Skin of body (tissue), 2 donors: Measurements from ENCODE around the gene ULK3. TPM values are rescaled to one million over a fixed set of nuclear protein-coding genes. Genes with fewer than 3 reads are reported as not detected.
"Not testable (repeated sequence)": the region's sequence is repeated elsewhere in the genome, so short reads cannot be mapped to it uniquely, and the experiment has no call there.

Experiments used
- DNase-seq: peaks from one replicate; lab custom pipeline; 2025; lab: John Stamatoyannopoulos, UW
- total RNA-seq: library from RNA; depleted of rRNA; stranded (reverse); fragments of >200 nt; gene quantifications from one replicate; pipeline ENCODE4 v1.2.3, GENCODE V29; 2014

Gene ULK3
- 23.4 TPM for total RNA-seq

- DNase-seq, result peak; percentile 86
Observed at GRCh38 chr15:74842581-74843444, at the start of gene ULK3. ULK3 (minus strand) TSS chr15:74843156; CDS start chr15:74843105, 51 bp downstream.

GRCh38 chr15:74892313-74892712 is 49.4 kb upstream of the ULK3 start:
- no peak for DNase-seq

- no peak for DNase-seq
Observed at GRCh38 chr15:74891469-74891868, 48.5 kb upstream of the ULK3 start.

- DNase-seq, result no peak
Observed at GRCh38 chr15:74890665-74890960, 47.7 kb upstream of the ULK3 start.

GRCh38 chr15:74889883-74890664 is 47.1 kb upstream of the ULK3 start, which contains the start of gene MPI:
MPI (plus strand) TSS chr15:74890042; CDS start chr15:74890074, 32 bp downstream.
- DNase-seq, result peak; percentile 50

GRCh38 chr15:74889390-74889882 is 46.5 kb upstream of the ULK3 start:
- DNase-seq, result no peak

GRCh38 chr15:74888716-74889115 is 45.8 kb upstream of the ULK3 start:
- DNase-seq, result no peak

GRCh38 chr15:74887537-74888193 is 44.7 kb upstream of the ULK3 start:
- DNase-seq, result not testable (repeated sequence)

GRCh38 chr15:74885461-74885860 is 42.5 kb upstream of the ULK3 start:
- DNase-seq, result no peak

- DNase-seq, result no peak
Observed at GRCh38 chr15:74884428-74885223, 41.7 kb upstream of the ULK3 start.

GRCh38 chr15:74882528-74882927 is 39.6 kb upstream of the ULK3 start:
- no peak for DNase-seq

GRCh38 chr15:74878273-74878672 is 35.3 kb upstream of the ULK3 start:
- DNase-seq, result no peak

GRCh38 chr15:74873756-74874424 is 30.9 kb upstream of the ULK3 start:
- no peak for DNase-seq

- DNase-seq, result peak; percentile 89
Observed at GRCh38 chr15:74873036-74873755, 30.2 kb upstream of the ULK3 start, which contains the start of gene SCAMP2. SCAMP2 (minus strand) TSS chr15:74873365; CDS start chr15:74873255, 110 bp downstream.

GRCh38 chr15:74872702-74873035 is 29.7 kb upstream of the ULK3 start:
- no peak for DNase-seq

- DNase-seq, result no peak
Observed at GRCh38 chr15:74870436-74871215, 27.7 kb upstream of the ULK3 start.

- peak; percentile 63 for DNase-seq
Observed at GRCh38 chr15:74869726-74870407, 26.9 kb upstream of the ULK3 start.

- no peak for DNase-seq
Observed at GRCh38 chr15:74869372-74869725, 26.4 kb upstream of the ULK3 start.
